ENCODE data around the gene TUNAR.

TUNAR gene

DNA sequence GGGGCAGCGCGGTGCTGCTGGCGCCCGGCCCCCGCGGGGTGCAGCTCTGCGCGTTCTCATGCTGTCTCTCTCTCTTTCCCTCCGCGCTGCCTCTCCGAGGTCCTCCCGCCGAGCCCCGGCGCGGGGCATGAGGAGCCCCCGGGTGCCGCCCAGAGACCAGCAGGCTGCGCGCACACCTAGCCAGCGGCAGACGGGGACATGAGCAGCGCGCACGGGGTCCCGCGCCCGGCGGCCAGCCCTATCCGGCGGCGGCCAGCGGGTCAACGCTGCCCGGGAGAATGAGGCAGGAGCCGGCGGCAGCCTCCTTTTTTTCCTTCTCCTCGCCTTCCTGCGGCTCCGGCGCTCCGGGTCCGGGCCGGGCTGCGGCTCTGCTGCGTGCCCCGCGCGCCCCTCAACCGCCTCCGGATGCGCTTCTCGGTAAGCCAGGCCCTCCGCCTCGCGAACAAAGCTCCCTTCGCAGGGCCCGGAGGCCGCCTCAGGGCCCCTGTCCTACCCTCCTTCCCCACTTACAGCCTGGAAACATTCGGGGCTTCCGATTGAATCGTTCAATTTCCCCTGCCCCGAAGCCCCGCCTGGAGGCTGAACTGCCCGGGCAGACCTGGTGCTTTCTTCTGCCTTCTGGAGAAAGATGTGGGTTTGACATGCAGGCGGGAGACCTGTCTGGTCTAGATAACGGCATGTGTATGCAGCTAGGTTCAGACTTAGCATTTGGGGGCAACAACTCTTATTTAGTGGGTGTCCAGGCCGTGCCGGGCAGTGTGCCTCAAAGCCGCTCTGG lies at the start of gene TUNAR:
Gene TUNAR (plus strand): TSS at position 72 of the 778 bp plus-strand sequence.
- DNase-seq (ENCODE audit: insufficient read length, low spot score) (no peak), FAIRE-seq (no peak)

DNA sequence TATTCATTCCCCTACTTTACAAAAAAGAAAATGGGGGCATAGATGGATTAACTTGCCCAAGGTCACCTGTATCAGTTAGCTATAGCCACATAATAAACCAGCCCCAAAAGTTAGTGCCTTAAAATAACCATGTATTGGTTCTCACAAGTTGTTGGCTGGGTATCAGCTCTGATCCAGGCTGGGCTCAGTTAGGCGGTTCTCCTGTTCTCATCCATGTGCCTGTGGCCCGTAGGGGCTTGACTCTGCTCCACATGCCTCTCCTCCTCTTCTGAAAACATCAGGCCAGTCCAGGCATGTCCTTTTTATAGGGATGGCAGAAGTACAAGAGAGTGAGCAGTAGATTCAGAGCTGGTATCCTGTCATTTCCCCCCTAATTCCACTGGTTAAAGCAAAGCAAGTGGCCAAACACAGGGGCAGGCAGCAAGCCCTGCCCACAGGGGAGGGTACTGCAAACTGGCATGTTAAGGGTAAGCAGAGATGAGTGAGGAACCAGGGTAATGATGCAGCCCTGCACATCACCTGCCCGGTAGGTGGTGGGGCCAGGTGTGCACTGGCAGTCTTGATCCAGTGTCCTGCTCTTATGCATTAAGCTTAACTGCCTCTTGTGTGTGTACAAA lies 47.9 kb upstream of the TUNAR start:
- no peak for FAIRE-seq

GRCh38 chr14:95829321-95829720 lies 47.3 kb upstream of the TUNAR start:
- FAIRE-seq (no peak), DNase-seq (ENCODE audit: insufficient read length, low spot score) (no peak)

More for the DNA sequence above, 47.9 kb upstream of the TUNAR start:
- no peak for DNase-seq (ENCODE audit: insufficient read length, low spot score)

GRCh38 chr14:95830386-95830785 lies 46.2 kb upstream of the TUNAR start:
- DNase-seq (ENCODE audit: insufficient read length, low spot score) (no peak), FAIRE-seq (no peak)

- no peak for DNase-seq (ENCODE audit: insufficient read length, low spot score)
- FAIRE-seq = no peak
These were observed 45.6 kb upstream of the TUNAR start for GRCh38 chr14:95831041-95831440.

DNA sequence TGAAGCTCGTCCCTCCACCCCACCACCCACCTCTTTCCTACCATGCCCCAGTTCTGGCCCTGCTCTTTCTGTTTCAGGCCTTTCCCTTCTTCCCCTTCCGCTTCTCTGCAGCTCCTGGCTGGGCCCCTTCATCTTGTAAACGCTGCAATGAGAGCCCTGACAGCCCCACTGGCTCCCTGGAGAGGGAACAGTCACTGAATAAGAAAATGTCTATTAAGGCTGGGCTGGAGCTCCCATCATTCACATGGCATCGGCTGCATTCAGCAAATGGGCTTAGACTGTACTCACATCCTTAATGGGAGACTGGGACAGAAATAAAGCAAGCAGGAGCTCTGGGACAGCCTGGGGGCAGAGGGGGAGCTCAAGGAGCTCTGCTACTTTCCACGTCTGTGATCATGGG lies 45.2 kb upstream of the TUNAR start:
- FAIRE-seq (no peak), DNase-seq (ENCODE audit: insufficient read length, low spot score) (no peak)

DNA sequence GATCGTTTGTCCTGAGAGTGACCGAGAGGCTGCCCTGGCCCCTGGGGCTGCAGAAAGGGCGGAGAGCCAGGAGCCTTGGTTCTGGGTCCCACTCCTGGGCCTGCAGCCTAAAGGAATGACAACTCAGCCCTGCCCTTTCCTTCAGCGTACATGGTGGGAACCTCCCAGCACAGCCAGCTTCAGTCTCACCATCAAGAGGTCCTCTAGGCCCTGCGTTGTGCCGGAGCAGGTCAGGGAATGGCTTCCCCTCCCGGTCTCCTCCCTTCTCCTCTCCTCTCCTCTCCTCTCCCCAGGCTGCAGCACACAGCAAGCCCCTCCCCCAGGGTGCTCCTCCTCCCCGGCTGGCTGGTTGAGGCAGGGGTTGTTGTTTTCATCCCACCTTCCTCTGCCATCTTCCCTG lies 44.6 kb upstream of the TUNAR start:
- FAIRE-seq = no peak

DNA sequence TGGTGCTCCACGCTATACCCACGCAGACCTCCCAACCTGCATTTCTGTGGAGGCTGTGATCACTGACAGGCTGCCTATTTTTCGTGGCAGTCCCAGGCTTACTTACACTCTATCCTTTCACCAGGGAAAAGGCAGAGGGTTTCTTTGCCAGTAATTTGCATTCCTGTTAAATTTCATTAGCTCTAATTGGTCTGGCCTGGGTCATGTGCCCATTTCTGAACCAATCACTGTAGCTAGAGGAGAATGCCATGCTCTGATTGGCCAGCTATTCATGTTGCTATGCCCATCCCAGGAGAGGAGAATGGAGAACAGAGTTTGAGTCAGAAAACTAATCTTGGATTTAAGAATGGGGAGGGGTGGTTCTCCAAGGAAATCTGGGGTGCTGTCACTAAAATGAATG lies 43.2 kb upstream of the TUNAR start:
- DNase-seq (ENCODE audit: insufficient read length, low spot score) (no peak), FAIRE-seq (no peak)

More for the DNA sequence above, 44.6 kb upstream of the TUNAR start:
- DNase-seq (ENCODE audit: insufficient read length, low spot score) = no peak

GRCh38 chr14:95834496-95834895 lies 42.1 kb upstream of the TUNAR start:
- DNase-seq (ENCODE audit: insufficient read length, low spot score) (no peak), FAIRE-seq (no peak)

- FAIRE-seq = no peak
- no peak for DNase-seq (ENCODE audit: insufficient read length, low spot score)
These were observed 41.4 kb upstream of the TUNAR start for GRCh38 chr14:95835121-95835730.

- no peak for DNase-seq (ENCODE audit: insufficient read length, low spot score)
- FAIRE-seq = no peak
These were observed 37.8 kb upstream of the TUNAR start for GRCh38 chr14:95838862-95839261.

DNA sequence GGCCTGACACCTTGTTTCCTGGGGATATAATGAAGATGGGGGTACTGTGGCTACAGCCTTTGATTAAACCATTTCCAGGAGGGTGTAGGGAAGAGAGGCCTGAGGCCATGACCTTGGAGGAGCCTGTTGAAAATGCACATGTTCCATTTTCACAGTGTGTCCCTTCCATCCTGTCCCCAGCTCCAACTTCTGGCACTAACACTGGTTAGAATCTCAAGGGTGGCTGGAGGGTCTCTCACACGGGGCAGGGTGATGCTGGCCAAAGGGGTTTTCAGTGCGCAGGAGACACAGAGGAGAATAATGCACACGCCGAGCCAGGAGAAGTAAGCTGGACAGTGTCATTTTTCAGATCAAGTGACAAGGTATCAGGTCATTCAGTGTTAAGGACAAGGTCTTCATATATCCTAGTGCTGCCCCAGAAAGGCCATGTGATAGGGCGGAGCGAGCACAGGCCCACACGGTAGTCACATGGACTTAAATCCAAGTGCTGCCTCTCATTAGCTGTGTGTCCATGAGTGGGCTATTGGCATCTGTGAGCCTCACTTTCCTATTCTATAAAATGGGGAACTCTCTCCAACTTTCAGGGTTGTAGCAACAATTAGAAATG lies 36.4 kb upstream of the TUNAR start:
- no peak for FAIRE-seq

DNA sequence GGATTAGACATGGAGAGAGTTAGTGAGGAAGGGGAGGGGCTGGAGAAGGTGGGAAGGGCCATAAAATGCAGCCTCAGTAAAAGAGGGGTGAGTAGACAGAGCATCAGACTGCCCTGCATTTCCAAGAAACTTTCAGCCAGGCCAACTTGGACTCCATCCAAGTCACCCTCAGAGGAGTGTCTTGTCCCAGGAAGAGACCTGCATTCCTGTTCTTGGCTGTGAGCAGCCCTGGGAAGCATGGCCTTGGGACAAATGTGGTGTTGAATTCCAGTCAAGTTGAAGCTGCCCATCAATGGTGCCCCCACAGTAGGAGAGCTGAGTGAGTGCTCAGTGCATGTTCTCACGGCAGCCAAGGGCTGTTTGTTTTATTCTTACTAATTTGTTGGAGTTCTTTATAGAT lies 35.0 kb upstream of the TUNAR start:
- no peak for FAIRE-seq
- no peak for DNase-seq (ENCODE audit: insufficient read length, low spot score)

More for the DNA sequence above, 36.4 kb upstream of the TUNAR start:
- DNase-seq (ENCODE audit: insufficient read length, low spot score) = no peak

DNA sequence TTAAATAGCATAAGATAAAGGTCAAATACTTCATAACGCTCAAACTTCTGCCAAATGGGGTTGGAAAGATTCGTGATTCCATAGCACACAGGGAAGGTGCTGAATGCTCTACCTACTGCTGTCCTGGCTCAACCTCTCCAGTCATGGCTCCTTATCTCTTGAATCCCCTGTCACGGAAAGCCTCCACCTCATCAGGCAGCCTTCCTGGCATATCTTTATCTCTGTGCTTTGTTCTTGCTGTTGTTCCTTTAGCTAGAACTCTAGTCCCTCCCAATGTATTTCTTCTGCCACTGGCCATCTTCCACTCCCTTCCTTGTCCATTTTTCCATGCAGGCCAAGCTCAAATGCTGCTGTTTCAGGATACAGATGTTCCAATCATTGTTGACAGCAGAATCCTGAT lies 26.9 kb upstream of the TUNAR start:
- FAIRE-seq (no peak), DNase-seq (ENCODE audit: insufficient read length, low spot score) (no peak)

DNA sequence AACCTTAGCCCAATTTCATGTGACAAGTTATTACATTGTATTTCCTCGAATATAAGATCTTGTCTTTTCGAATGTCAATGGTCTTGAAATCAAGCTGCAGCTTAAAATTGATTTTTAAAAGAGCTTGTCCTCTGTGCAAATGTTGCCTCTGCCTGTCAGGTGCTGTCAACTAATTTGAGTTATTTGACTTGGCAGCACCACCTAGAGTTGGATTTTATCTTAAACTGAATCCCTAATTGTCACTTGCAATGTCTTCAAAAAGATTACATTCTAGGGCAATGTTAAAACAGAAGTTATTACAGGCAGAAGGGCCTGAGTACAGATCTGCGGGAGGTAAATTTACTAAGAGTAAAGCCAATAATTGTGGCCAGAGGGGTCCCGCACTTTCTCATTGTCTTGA lies 26.2 kb upstream of the TUNAR start:
- DNase-seq (ENCODE audit: insufficient read length, low spot score) (no peak), FAIRE-seq (no peak)

- no peak for DNase-seq (ENCODE audit: insufficient read length, low spot score)
- no peak for FAIRE-seq
These were observed 21.0 kb upstream of the TUNAR start for GRCh38 chr14:95855606-95856005.

- DNase-seq (ENCODE audit: insufficient read length, low spot score) (no peak), FAIRE-seq (no peak)
These were observed 19.4 kb upstream of the TUNAR start for GRCh38 chr14:95857275-95857674.

DNA sequence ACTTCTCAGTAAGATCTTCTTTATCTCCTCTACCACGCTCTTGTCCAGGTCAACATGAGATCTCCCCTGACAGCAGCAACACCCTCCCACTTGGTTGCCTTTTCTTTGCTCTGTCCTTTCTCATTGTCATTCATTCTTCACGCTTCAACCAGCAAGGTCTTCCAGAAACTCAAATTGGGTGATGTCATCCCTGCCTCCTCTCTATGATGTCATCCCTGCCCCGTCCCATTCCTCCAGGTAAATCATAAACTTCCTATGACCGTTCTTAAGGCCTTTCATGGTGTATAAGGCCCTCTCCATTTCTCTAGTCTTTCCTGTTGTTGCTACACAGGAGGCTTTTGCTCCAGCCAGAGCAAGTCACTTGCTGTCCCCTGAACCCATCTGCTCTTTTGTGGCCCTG lies 17.7 kb upstream of the TUNAR start:
- FAIRE-seq (no peak), DNase-seq (ENCODE audit: insufficient read length, low spot score) (no peak)

DNA sequence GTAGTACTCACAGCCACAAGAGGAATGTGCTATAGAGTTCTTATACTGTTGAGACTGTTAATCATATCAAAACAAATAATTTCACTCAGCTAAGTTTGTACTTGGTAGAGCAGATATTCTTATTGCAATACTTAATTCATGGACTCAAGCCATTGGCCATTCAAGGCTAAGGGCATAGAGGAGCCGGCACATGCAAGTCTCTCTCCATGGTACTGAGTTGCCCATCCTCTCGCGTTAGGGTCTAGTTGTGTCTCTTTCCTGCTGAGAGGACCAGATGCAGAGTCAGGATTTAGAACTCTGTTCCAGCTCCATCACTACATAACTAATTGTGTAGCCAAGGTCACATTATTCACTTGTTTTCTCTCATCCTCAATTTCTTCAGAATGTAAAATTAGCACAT lies 14.4 kb upstream of the TUNAR start:
- FAIRE-seq (no peak), DNase-seq (ENCODE audit: insufficient read length, low spot score) (no peak)

GRCh38 chr14:95863295-95863694 lies 13.3 kb upstream of the TUNAR start:
- DNase-seq (ENCODE audit: insufficient read length, low spot score) (no peak), FAIRE-seq (no peak)

DNA sequence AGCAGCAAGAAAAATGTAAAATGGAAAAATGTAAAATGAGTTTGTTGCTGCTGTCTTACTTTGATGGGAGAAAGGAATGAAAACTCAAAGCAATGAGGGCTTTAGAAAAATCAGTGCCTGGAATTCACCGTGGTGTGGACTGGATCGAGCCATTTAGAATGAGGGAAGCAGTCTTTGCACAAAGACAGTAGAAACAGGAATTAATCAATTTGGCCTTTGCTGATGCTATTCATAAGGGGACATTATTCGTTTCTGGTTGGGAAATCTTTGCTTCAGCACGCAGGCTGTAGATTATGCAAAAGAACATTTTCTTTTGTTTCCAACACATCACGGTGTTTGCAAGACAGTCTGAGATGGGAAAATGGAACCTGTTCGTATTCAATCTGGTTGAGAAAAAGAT lies 6.9 kb upstream of the TUNAR start:
- FAIRE-seq (no peak), DNase-seq (ENCODE audit: insufficient read length, low spot score) (no peak)

DNA sequence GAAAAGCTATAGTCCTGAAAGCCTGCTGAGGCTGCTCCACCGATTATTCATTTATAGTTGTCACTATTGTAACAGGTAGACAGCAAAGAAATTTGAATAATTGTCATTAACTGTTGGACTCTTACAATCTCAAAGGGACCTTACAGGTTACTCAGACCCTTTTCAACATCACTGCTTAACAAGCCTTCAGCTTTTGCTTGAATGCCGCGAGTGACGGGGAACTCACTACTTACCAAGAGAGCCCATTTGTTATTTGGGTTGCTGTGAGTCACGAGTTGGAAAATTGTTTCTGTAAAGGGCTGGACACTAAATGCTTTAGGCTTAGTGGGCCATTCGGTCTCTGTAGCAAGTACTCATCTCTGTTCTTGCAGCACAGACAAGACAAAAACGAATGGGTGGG lies 5.9 kb upstream of the TUNAR start:
- no peak for FAIRE-seq

More for the DNA sequence above, 5.9 kb upstream of the TUNAR start:
- no peak for DNase-seq (ENCODE audit: insufficient read length, low spot score)

Measured in HTR-8/SVneo (cell line).